Measurements from ENCODE around the gene FAM118B. TPM values are rescaled to one million over a fixed set of nuclear protein-coding genes. Genes with fewer than 3 reads are reported as not detected.
A peak's percentile ranks its signal among the peaks of the same experiment; 100 is the strongest.

FAM118B gene
- total and polyA plus RNA-seq, 2 donors from 2014 or later = 14.0 to 21.5 TPM

GRCh38 chr11:126281245-126281644 is 69.7 kb downstream of the FAM118B start:
- no peaks in the 10 kb centered on the region for H3K9me3 ChIP-seq (ENCODE audit: control insufficient read depth in 2 of 3, insufficient read depth in 1 of 3, low read length in 3 of 3)
- peaks cover 0 to 5% (median 3%) of the 10 kb centered on the region in 3 donors for H3K36me3 ChIP-seq (ENCODE audit: control insufficient read depth in 2 of 3, insufficient read depth in 3 of 3, low read length in 3 of 3)
- no peak overlapping the region for H3K27ac ChIP-seq (ENCODE audit: low read depth in 2 of 2, low read length in 2 of 2)
- intact Hi-C loops (cut with DNase I) = no loop called here
- no peaks in the 10 kb centered on the region for H3K27me3 ChIP-seq (ENCODE audit: control insufficient read depth, insufficient read depth, low read length)
- no peak for DNase-seq
- TF ChIP-seq CTCF (IDR thresholded peaks at IDR 0.05; ENCODE audit: borderline replicate concordance, extremely low read depth, insufficient read depth) = no peak
- H3K9ac ChIP-seq (ENCODE audit: low read length in 3 of 3) = no peak overlapping the region
- no peak for FAIRE-seq
- no peak overlapping the region for H3K4me3 ChIP-seq (ENCODE audit: low read length in 3 of 3)
- H3K4me1 ChIP-seq (ENCODE audit: control insufficient read depth in 2 of 3, insufficient read depth in 2 of 3, low read depth in 1 of 3, low read length in 3 of 3) = peaks cover 5 to 8% (median 6%) of the 10 kb centered on the region in 3 donors

GRCh38 chr11:126281666-126282175 is 70.1 kb downstream of the FAM118B start:
- H3K9me3 ChIP-seq (ENCODE audit: control insufficient read depth in 2 of 3, insufficient read depth in 1 of 3, low read length in 3 of 3) = no peaks in the 10 kb centered on the region
- peak overlapping the region; percentile 58 to 77 (median 66) for H3K4me3 ChIP-seq (ENCODE audit: low read length in 3 of 3)
- H3K9ac ChIP-seq (ENCODE audit: low read length in 3 of 3) = peak overlapping the region in 2 of 3 donors; percentile 2 to 85
- DNase-seq = no peak
- H3K27me3 ChIP-seq (ENCODE audit: control insufficient read depth, insufficient read depth, low read length) = no peaks in the 10 kb centered on the region
- TF ChIP-seq CTCF (IDR thresholded peaks at IDR 0.05; ENCODE audit: borderline replicate concordance, extremely low read depth, insufficient read depth) = no peak
- H3K27ac ChIP-seq (ENCODE audit: low read depth in 2 of 2, low read length in 2 of 2) = peak overlapping the region in 1 of 2 donors; percentile 5
- H3K36me3 ChIP-seq (ENCODE audit: control insufficient read depth in 2 of 3, insufficient read depth in 3 of 3, low read length in 3 of 3) = peaks cover 0 to 5% (median 3%) of the 10 kb centered on the region in 3 donors
- peaks cover 5 to 8% (median 6%) of the 10 kb centered on the region in 3 donors for H3K4me1 ChIP-seq (ENCODE audit: control insufficient read depth in 2 of 3, insufficient read depth in 2 of 3, low read depth in 1 of 3, low read length in 3 of 3)
- intact Hi-C loops (cut with DNase I) = no loop called here
- FAIRE-seq = no peak

- Histone ChIP-seq H3K9ac (ENCODE audit: low read length in 3 of 3) (peak overlapping the region; percentile 33 to 85 (median 65)), H3K27ac (ENCODE audit: low read depth in 2 of 2, low read length in 2 of 2) (peak overlapping the region; percentile 51 to 76), H3K4me3 (ENCODE audit: low read length in 3 of 3) (peak overlapping the region; percentile 58 to 77 (median 66)), H3K36me3 (ENCODE audit: control insufficient read depth in 2 of 3, insufficient read depth in 3 of 3, low read length in 3 of 3) (peaks cover 0 to 3% (median 0%) of the 10 kb centered on the region in 3 donors), H3K4me1 (ENCODE audit: control insufficient read depth in 2 of 3, insufficient read depth in 2 of 3, low read depth in 1 of 3, low read length in 3 of 3) (peaks cover 5 to 8% (median 6%) of the 10 kb centered on the region in 3 donors), H3K27me3 (ENCODE audit: control insufficient read depth, insufficient read depth, low read length) (no peaks in the 10 kb centered on the region), H3K9me3 (ENCODE audit: control insufficient read depth in 2 of 3, insufficient read depth in 1 of 3, low read length in 3 of 3) (no peaks in the 10 kb centered on the region)
- DNase-seq (peak in 3 of 5 donors; percentile 50 to 66 (median 63)), FAIRE-seq (no peak)
- no peak for TF ChIP-seq CTCF (IDR thresholded peaks at IDR 0.05; ENCODE audit: borderline replicate concordance, extremely low read depth, insufficient read depth)
- intact Hi-C loops (cut with DNase I) = no loop called here
These were observed 70.8 kb downstream of the FAM118B start for GRCh38 chr11:126282361-126282735.

Data from kidney (tissue), 14 donors.